Measurements from ENCODE around the gene MAFF. TPM values are rescaled to one million over a fixed set of nuclear protein-coding genes. Genes with fewer than 3 reads are reported as not detected.

The MAFF gene
- total RNA-seq, 1 experiment from 2014 or later, result 26.0 TPM

GRCh38 chr22:38207898-38208432 lies 6.2 kb downstream of the MAFF start:
- peaks cover 79% of the 10 kb centered on the region for H3K79me2 ChIP-seq (ENCODE audit: insufficient read depth, low read length)
- POLR2A ChIA-PET, result interaction anchor here (1.1 kb wide), 1 partner anchor 11 kb away, joined by 3 read pairs; no protein-coding TSS in a partner anchor
- ATAC-seq, result no peak

More at GRCh38 chr22:38207898-38208432, 6.2 kb downstream of the MAFF start:
- no peak for DNase-seq (ENCODE audit: low read depth, low spot score)
- no peaks in the 10 kb centered on the region for H3K9me3 ChIP-seq (ENCODE audit: control insufficient read depth in 1 of 2, insufficient read depth in 1 of 2, low read depth in 1 of 2, low read length in 2 of 2)
- H3K36me3 ChIP-seq (ENCODE audit: control insufficient read depth in 1 of 2, insufficient read depth in 2 of 2, low read length in 2 of 2), result peaks cover 0 to 3% of the 10 kb centered on the region in 2 experiments; a peak in 1 of 4 replicates
- TF ChIP-seq CBX3 (IDR thresholded peaks at IDR 0.05; ENCODE audit: low read depth) (no peak), CEBPB (IDR thresholded peaks at IDR 0.05; ENCODE audit: low read depth) (no peak), JUND (IDR thresholded peaks at IDR 0.05) (no peak), MAX (IDR thresholded peaks at IDR 0.05) (no peak), SIN3A (IDR thresholded peaks at IDR 0.05; ENCODE audit: low read depth) (no peak), ZNF274 (IDR thresholded peaks at IDR 0.05; ENCODE audit: low read depth, low read length) (no peak), ZFX (IDR thresholded peaks at IDR 0.05) (no peak), EGR1 (IDR thresholded peaks at IDR 0.05; ENCODE audit: low read depth) (no peak), EZH2 (IDR thresholded peaks at IDR 0.05) (no peak), SRF (IDR thresholded peaks at IDR 0.05; ENCODE audit: low read depth) (no peak), REST (IDR thresholded peaks at IDR 0.05; ENCODE audit: low read depth) (no peak), FOSL1 (IDR thresholded peaks at IDR 0.05; ENCODE audit: low read depth) (no peak), RAD21 (IDR thresholded peaks at IDR 0.05; ENCODE audit: low read depth) (no peak), ELF1 (IDR thresholded peaks at IDR 0.05; ENCODE audit: borderline replicate concordance, low read depth) (no peak)
- no peak overlapping the region for H3K27ac ChIP-seq (ENCODE audit: low read depth, low read length)
- intact Hi-C loops (cut with micrococcal nuclease), result no loop called here
- H3K27me3 ChIP-seq (ENCODE audit: insufficient read depth, low read length), result no peaks in the 10 kb centered on the region
- H2AFZ ChIP-seq (ENCODE audit: low read depth, low read length, poor library complexity, severe bottlenecking), result no peak overlapping the region
- no TSS peak for BruUV-seq (replicated peaks)
- no peak overlapping the region for H3K4me3 ChIP-seq (replicated peaks in 1 of 2; ENCODE audit: low read depth in 1 of 2, low read length in 2 of 2)
- no peak overlapping the region for H3K4me2 ChIP-seq (ENCODE audit: low read length)
- H3K9ac ChIP-seq (ENCODE audit: low read length), result no peak overlapping the region
- H3K9me2 ChIP-seq (ENCODE audit: insufficient read depth), result no peaks in the 10 kb centered on the region
- ChIA-PET RAD21 (ENCODE audit: low non-redundant PET in 1 of 2, low total read pairs in 2 of 2, uncharacterized antibody in 2 of 2, unreplicated experiment in 2 of 2) (no interaction called here), CTCF (no interaction called here)
- H3K4me1 ChIP-seq (ENCODE audit: control insufficient read depth in 1 of 2, insufficient read depth in 2 of 2, low read length in 2 of 2), result peaks cover 6 to 29% of the 10 kb centered on the region in 2 experiments; a peak in 3 of 4 replicates
- H4K20me1 ChIP-seq (ENCODE audit: insufficient read depth), result peaks cover 4% of the 10 kb centered on the region; the same call in 1 of the 2 replicates
